ENCODE measurements around the gene AQP10. TPM values are rescaled to one million over a fixed set of nuclear protein-coding genes. Genes with fewer than 3 reads are reported as not detected.
"Not testable (repeated sequence)": the region's sequence is repeated elsewhere in the genome, so short reads cannot be mapped to it uniquely, and the experiment has no call there.

The AQP10 gene
- total RNA-seq, 1 experiment from 2014 or later, result not detected

DNA sequence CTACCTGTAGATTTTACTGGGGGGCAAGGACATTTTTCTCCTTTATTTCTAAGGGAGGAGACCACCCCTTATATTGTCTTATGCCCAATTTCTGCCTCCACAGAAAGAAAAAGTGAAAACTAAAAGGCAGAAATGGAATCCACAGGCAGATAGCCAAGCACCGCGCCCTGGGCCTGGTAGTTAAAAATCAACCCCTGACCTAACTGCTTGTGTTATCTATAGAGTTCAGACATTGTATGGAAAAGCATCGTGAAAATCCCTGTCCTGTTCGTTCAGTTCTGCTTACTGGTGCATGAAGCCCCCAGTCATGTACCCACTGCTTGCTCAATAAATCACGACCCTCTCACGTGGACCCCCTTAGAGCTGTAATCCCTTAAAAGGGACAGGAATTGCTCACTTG lies 50.5 kb downstream of the AQP10 start:
- no TSS peak for BruUV-seq (replicated peaks)
- ChIA-PET POLR2A (no interaction called here), CTCF (no interaction called here)
- Histone ChIP-seq H3K27me3 (ENCODE audit: control insufficient read depth, insufficient read depth, low read length) (no peaks in the 10 kb centered on the region), H3K9me3 (ENCODE audit: control insufficient read depth, insufficient read depth, low read depth, low read length) (no peaks in the 10 kb centered on the region), H3K4me3 (ENCODE audit: low read depth in 2 of 2, low read length in 2 of 2) (no peak overlapping the region), H3K4me1 (ENCODE audit: control insufficient read depth, insufficient read depth, low read length) (no peaks in the 10 kb centered on the region), H3K36me3 (ENCODE audit: control insufficient read depth, insufficient read depth, low read length) (no peaks in the 10 kb centered on the region), H3K27ac (ENCODE audit: low read length) (no peak overlapping the region)
- ATAC-seq, result no peak
- in situ Hi-C loops (cut with HindIII; ENCODE audit: low pct_unique_long_range_greater_than_20kb, low sequenced_read_pairs), result no loop called here
- TF ChIP-seq, protein P1, sequence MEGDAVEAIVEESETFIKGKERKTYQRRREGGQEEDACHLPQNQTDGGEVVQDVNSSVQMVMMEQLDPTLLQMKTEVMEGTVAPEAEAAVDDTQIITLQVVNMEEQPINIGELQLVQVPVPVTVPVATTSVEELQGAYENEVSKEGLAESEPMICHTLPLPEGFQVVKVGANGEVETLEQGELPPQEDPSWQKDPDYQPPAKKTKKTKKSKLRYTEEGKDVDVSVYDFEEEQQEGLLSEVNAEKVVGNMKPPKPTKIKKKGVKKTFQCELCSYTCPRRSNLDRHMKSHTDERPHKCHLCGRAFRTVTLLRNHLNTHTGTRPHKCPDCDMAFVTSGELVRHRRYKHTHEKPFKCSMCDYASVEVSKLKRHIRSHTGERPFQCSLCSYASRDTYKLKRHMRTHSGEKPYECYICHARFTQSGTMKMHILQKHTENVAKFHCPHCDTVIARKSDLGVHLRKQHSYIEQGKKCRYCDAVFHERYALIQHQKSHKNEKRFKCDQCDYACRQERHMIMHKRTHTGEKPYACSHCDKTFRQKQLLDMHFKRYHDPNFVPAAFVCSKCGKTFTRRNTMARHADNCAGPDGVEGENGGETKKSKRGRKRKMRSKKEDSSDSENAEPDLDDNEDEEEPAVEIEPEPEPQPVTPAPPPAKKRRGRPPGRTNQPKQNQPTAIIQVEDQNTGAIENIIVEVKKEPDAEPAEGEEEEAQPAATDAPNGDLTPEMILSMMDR (IDR thresholded peaks at IDR 0.05), result no peak
- no peak for TF ChIP-seq SIN3A (IDR thresholded peaks at IDR 0.05; ENCODE audit: borderline replicate concordance, insufficient read depth, low read depth, low read length)
- no peak for TF ChIP-seq TCF7L2 (IDR thresholded peaks at IDR 0.05; ENCODE audit: low read depth, low read length)
- no peak for TF ChIP-seq POLR2AphosphoS5 (IDR thresholded peaks at IDR 0.05; ENCODE audit: low read depth, low read length)
- TF ChIP-seq, protein P2, sequence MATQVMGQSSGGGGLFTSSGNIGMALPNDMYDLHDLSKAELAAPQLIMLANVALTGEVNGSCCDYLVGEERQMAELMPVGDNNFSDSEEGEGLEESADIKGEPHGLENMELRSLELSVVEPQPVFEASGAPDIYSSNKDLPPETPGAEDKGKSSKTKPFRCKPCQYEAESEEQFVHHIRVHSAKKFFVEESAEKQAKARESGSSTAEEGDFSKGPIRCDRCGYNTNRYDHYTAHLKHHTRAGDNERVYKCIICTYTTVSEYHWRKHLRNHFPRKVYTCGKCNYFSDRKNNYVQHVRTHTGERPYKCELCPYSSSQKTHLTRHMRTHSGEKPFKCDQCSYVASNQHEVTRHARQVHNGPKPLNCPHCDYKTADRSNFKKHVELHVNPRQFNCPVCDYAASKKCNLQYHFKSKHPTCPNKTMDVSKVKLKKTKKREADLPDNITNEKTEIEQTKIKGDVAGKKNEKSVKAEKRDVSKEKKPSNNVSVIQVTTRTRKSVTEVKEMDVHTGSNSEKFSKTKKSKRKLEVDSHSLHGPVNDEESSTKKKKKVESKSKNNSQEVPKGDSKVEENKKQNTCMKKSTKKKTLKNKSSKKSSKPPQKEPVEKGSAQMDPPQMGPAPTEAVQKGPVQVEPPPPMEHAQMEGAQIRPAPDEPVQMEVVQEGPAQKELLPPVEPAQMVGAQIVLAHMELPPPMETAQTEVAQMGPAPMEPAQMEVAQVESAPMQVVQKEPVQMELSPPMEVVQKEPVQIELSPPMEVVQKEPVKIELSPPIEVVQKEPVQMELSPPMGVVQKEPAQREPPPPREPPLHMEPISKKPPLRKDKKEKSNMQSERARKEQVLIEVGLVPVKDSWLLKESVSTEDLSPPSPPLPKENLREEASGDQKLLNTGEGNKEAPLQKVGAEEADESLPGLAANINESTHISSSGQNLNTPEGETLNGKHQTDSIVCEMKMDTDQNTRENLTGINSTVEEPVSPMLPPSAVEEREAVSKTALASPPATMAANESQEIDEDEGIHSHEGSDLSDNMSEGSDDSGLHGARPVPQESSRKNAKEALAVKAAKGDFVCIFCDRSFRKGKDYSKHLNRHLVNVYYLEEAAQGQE (IDR thresholded peaks at IDR 0.05; ENCODE audit: insufficient read depth in 1 of 2, low read depth in 2 of 2, low read length in 1 of 2), result no peak
- intact Hi-C loops (cut with micrococcal nuclease; ENCODE audit: unreplicated experiment), result no loop called here
- DNase-seq (ENCODE audit: low read depth, low spot score), result no peak

DNA sequence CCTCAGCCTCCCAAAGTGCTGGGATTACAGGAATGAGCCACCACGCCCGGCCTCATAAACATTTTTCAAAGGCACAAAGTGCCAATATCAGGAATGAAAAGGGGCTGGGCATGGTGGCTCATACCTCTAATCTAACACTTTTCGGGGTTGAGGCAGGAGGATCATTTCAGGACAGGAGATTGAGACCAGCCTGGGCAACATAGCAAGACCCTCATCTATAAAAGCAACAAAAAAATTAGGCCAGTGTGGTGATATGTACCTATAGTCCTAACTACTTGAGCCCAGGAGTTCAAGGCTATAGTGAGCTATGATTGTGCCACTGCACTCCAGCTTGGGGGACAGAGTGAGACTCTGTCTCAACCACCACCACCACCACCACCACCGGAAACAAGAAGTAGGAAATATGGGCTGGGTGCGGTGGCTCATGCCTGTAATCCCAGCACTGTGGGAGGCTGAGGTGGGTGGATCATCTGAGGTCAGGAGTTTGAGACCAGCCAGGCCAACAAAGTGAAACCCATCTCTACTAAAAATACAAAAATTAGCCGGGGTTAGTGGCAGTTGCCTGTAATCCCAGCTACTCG lies 53.0 kb downstream of the AQP10 start:
- POLR2A ChIA-PET, result interaction anchor here (0.6 kb wide), 1 partner anchor 42 kb away, joined by 9 read pairs; no protein-coding TSS in a partner anchor
- BruUV-seq (replicated peaks), result not testable (repeated sequence)

More for the DNA sequence above, 53.0 kb downstream of the AQP10 start:
- in situ Hi-C loops (cut with HindIII; ENCODE audit: low pct_unique_long_range_greater_than_20kb, low sequenced_read_pairs); intact Hi-C loops (cut with micrococcal nuclease; ENCODE audit: unreplicated experiment); H3K36me3 ChIP-seq (ENCODE audit: control insufficient read depth, insufficient read depth, low read length); H3K27me3 ChIP-seq (ENCODE audit: control insufficient read depth, insufficient read depth, low read length); H3K4me3 ChIP-seq (ENCODE audit: low read depth in 2 of 2, low read length in 2 of 2); H3K9me3 ChIP-seq (ENCODE audit: control insufficient read depth, insufficient read depth, low read depth, low read length); DNase-seq (ENCODE audit: low read depth, low spot score); H3K27ac ChIP-seq (ENCODE audit: low read length); ATAC-seq; CTCF ChIA-PET; H3K4me1 ChIP-seq (ENCODE audit: control insufficient read depth, insufficient read depth, low read length): not testable (repeated sequence)

Other genes with a start within 250 kb of the AQP10 start
- 0.05 TPM for gene NUP210L, start 166.0 kb upstream of the AQP10 start, total RNA-seq (2021; ENCODE audit: unreplicated experiment)
- gene TPM3, start 129.0 kb upstream of the AQP10 start, total RNA-seq (2021; ENCODE audit: unreplicated experiment), result 545 TPM
- not detected for gene CFAP141, start 114.8 kb upstream of the AQP10 start, total RNA-seq (2021; ENCODE audit: unreplicated experiment)
- gene UBAP2L, start 100.1 kb upstream of the AQP10 start, total RNA-seq (2021; ENCODE audit: unreplicated experiment), result 227 TPM
- 110 TPM for gene HAX1, start 48.5 kb upstream of the AQP10 start, total RNA-seq (2021; ENCODE audit: unreplicated experiment)
- gene ATP8B2, start 4.4 kb downstream of the AQP10 start, total RNA-seq (2021; ENCODE audit: unreplicated experiment), result 14.7 TPM
- 12.2 TPM for gene IL6R, start 84.2 kb downstream of the AQP10 start, total RNA-seq (2021; ENCODE audit: unreplicated experiment)
- not detected for gene TDRD10, start 181.1 kb downstream of the AQP10 start, total RNA-seq (2021; ENCODE audit: unreplicated experiment)
- 0.03 TPM for gene SHE, start 181.3 kb downstream of the AQP10 start, total RNA-seq (2021; ENCODE audit: unreplicated experiment)
- 96.0 TPM for gene UBE2Q1, start 237.6 kb downstream of the AQP10 start, total RNA-seq (2021; ENCODE audit: unreplicated experiment)
- 0.21 TPM for gene CHRNB2, start 246.7 kb downstream of the AQP10 start, total RNA-seq (2021; ENCODE audit: unreplicated experiment)